Kidney tubule cell (primary cell): Measurements from ENCODE around the gene NXPH4.

ENCODE experiments used
- DNase-seq: peaks from one replicate; pipeline ENCODE4 v3.0.0-alpha.2; 2018; ENCODE audit warnings: low spot score

Gene NXPH4

DNA sequence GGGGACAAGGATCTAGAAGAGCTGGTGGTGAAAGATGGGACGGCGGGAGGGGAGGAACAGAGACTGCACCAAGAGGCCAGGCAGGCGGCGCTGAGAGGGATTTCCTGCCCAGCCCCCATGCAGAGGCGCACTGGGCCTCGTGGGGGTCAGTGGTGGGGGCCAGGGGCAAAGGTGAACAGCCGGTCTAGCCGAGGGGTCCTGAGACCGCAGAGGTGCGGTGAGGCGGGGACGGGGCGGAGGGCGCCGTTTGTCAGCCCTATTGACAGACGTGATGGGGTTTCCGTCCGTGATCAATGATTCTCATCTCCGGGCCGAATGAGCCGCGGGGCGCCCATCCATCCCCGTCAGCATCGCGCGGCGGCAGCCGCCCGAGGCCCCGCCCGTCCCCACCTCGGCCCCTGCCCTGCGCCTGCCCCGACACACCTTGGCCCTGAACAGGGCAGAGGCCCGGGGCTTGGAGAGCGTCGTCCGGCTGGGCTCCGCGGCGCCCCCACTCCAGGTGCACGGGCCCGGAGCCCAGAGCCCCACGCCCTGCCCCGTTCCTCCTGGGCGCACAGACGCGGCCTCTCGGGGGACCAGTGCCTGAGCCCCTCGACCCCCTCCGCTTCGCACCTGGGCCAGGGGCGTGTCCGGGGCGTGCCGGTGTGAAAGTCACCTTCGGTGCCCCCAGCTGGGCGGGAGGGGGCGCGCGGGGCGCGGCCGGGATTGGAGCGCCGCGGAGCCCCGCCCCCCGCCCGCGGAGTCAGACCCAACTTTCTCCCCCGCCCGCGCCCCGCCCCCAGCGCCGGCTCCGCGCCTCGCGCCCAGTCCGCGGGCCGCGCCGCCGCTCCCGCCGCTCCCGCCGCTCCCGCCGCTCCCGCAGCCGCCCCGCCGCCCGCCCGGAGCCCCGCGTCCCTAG, at the start of gene NXPH4:
Gene NXPH4, plus strand, starts transcription at position 781 of the 898 bp plus-strand sequence. CDS start 176 bp downstream, outside the sequence.
- DNase-seq: no peak

DNA sequence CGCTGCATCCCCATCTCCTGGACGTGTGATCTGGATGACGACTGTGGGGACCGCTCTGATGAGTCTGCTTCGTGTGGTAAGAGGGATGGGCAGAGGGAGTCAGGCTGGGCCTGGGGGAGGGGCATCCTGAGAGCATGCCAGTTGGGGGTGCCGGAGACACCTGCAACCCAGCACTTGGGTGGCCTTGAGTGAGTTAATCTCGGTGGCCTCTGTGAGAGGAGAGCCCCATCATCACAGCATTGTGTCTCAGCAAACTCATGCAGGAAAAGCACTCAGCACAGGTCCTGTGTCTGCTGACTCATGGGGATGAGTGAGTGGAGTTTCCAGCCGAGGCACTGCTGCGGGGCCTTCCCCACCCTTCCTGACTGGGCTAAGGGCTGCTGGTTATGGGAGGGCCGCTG, 49.6 kb upstream of the NXPH4 start:
- DNase-seq: peak; percentile 84

DNA sequence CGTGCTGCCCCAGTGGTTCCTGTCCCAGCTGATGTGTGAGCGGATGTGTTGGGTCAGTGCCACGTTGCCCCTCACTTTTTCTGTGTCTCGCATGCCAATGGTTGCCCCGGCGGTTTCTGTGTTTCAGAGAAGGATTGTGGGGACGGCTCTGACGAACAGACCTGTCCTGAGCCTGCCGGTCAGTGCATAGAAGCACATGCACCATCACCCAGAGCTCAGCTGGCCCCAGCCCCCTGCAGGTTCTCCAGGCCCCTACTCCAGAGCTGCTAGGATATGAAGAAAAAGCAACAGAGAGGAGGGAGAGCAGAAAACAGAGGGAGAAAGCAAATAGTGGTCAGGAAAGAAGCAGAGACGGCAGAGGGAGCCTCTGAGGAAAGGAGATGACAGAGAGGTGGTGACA, 48.5 kb upstream of the NXPH4 start:
- DNase-seq: no peak

DNA sequence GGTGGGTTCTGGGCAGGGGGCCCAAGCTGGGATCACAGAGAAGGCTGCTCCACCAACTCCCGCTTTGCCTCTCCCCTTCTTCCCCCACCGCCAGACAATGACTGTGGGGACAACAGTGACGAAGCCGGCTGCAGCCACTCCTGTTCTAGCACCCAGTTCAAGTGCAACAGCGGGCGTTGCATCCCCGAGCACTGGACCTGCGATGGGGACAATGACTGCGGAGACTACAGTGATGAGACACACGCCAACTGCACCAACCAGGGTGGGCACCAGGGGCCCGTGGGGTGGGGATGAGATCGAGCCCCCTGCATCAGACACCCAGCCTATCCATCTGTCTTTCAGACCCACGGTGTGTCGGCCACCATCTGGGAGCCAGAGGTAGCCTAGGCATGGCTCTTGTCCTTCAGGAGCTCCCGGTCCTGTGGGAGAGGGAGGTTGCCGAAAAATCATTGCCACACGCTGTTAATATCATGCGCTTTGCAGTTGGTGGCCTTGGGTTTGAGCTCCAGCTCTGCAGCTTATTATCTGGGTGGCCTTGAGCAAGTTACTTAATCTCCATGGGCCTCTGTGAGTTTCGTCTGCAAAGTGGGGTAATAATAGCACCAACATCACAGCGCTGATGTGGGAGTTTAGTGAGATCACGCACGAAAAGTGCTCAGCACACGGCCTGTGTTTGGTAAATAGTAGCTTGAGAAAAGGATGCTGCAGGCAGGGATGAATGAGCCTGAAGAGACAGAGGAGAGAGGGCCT, 47.4 kb upstream of the NXPH4 start:
- no peak for DNase-seq

DNA sequence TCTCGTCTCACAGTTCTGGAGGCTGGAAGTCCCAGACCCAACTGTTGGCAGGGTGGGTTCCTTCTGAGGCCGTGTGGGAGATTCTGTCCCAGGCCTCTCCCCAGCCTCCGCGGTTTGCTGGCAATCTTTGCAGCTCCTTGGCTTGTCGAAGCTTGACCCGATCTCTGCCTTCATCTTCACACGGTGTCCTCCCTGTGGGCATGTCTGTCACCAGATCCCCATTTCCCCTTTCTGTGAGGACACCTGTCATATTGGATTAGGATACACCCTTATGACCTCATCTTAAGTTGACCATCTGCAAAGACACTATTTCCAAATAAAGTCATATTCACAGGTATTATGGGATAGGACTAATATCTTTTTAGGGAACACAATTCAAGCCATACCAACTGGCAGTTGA, 46.6 kb upstream of the NXPH4 start:
- DNase-seq: no peak

DNA sequence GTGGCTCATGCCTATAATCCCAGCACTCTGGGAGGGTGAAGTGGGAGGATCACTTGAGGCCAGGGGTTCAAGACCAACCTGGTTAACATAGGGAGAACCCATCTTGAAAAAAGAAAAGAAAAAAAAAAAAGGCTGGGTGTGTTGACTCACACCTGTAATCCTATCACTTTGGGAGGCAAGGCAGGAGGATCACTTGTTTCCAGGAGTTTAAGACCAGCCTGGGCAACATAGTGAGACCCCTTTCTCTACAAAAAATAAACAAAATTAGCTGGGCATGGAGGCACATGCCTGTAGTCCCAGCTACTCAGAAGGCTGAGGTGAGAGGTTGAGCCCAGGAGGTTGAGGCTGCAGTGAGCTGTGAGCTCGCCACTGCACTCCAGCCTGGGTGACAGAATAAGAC, 46.2 kb upstream of the NXPH4 start:
- no peak for DNase-seq

DNA sequence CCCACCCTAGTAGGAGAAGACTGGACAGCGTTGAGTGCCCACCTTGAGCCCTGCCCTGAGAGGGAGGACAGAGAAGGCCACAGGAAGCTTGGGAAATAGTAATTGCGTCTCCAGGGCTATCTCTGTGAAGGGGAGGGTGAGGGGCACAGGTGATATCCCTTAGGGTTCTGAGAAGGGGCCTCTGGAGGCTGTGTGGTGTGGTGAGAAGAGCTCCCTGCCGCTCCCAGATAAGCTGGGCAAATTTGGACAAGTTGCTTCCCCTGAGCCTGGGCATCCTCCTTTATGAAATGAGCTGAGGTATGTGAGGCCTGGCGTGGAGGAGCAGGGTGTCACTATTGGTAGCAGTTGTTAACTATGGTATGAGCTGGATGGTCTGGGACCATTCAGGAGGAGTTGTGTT, 45.7 kb upstream of the NXPH4 start:
- DNase-seq: no peak

DNA sequence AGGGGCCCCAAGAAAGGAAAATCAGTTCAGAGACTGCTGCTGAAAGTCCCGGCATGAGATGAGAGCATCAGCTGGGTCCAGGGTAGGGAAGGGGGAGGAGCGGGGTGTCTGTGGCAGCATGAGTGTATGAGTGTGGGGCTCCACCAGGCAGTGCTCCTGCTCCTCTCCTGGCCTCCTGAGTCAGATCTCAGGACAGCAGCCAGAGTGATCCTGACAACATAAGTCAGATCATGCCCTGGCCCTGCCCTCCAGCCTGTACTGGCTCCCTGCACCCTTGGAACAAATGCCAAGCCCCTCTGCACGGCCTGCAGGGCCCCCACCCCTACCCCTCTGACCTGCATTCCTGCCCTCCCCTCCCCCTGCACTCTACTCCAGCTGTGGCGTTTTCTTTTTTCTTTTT, 44.9 kb upstream of the NXPH4 start:
- DNase-seq: no peak

DNA sequence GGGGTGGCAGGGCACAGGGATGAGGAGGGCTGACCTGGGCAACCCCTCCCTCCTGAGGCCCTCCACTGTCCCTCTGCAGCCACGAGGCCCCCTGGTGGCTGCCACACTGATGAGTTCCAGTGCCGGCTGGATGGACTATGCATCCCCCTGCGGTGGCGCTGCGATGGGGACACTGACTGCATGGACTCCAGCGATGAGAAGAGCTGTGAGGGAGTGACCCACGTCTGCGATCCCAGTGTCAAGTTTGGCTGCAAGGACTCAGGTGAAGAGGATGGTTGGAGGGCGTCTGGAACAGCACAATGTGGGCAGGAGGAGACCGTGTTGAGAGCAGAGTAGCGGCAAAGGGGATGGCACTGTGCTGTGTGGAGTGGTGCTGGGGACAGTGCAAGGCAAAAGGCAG, 43.5 kb upstream of the NXPH4 start:
- DNase-seq: peak; percentile 9

DNA sequence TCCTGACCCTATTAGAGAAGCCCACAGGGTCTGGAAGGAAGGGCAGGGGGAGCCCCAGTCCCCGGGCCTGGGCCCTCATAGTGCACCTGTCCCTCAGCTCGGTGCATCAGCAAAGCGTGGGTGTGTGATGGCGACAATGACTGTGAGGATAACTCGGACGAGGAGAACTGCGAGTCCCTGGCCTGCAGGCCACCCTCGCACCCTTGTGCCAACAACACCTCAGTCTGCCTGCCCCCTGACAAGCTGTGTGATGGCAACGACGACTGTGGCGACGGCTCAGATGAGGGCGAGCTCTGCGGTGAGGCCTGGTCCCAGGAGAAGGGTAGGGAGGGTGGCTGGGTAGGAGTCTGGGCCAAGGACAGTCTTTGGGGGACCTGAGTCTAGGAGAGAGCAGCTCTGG, 42.9 kb upstream of the NXPH4 start:
- no peak for DNase-seq

DNA sequence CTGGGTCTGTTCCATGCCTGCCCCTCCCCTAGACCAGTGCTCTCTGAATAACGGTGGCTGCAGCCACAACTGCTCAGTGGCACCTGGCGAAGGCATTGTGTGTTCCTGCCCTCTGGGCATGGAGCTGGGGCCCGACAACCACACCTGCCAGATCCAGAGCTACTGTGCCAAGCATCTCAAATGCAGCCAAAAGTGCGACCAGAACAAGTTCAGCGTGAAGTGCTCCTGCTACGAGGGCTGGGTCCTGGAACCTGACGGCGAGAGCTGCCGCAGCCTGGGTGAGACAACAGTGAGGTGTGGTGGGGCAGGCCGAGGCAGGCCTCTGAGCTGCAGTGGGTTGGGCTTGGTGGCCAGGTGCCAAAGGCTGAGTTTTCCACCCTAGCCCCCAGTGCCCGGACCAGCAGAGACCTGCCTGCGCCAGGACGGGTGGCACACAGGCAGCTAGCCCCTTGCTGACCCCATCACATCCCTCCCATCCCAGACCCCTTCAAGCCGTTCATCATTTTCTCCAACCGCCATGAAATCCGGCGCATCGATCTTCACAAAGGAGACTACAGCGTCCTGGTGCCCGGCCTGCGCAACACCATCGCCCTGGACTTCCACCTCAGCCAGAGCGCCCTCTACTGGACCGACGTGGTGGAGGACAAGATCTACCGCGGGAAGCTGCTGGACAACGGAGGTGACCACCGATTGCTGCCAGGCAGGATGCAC, 41.0 kb upstream of the NXPH4 start:
- peak; percentile 24 for DNase-seq

DNA sequence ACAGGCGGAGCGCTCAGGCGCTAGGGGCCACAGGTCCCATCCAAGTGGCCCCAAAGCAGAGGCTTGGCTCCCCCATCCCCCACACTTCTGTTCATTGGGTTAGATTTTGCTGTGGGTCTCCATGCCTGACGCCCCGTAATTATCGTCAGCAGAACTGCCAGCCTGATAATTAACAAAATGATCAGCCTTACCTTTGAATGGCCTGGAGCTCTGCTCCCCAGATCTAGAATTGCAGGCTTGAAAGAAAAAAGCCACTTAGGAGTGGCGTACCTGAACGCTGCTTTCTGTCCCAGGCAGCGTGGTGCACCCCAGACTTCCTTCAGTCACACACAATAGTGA, 40.5 kb upstream of the NXPH4 start:
- DNase-seq: no peak

DNA sequence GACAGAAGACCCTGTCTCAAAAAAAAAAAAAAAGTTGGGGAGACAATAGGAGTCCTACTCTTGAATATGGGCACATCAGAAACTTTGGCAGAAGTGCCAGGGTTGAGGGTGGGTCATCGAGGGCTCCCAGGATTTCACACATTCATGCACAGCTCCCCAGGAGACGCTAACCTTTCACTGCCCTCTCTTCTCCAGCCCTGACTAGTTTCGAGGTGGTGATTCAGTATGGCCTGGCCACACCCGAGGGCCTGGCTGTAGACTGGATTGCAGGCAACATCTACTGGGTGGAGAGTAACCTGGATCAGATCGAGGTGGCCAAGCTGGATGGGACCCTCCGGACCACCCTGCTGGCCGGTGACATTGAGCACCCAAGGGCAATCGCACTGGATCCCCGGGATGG, 39.7 kb upstream of the NXPH4 start:
- peak; percentile 19 for DNase-seq

DNA sequence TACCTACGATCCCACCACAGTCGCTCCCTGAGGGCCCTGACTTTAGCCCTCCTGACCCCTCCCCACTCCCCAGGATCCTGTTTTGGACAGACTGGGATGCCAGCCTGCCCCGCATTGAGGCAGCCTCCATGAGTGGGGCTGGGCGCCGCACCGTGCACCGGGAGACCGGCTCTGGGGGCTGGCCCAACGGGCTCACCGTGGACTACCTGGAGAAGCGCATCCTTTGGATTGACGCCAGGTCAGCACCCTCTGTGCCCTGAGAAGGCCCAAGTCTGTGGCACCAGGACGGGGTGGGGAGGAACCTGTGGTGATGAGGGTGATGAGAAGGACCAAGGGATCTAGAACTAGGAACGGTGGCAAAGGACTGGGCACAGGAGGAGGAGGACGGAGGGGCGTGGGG, 39.2 kb upstream of the NXPH4 start:
- no peak for DNase-seq

DNA sequence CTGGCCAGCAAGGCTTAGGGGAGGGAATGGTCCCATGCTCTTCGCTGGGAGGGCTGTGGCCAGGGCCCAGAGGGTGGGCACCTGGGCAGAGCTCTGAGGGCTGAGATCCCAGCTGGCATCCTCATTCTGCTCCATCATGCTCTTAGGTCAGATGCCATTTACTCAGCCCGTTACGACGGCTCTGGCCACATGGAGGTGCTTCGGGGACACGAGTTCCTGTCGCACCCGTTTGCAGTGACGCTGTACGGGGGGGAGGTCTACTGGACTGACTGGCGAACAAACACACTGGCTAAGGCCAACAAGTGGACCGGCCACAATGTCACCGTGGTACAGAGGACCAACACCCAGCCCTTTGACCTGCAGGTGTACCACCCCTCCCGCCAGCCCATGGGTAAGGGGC, 38.4 kb upstream of the NXPH4 start:
- no peak for DNase-seq

DNA sequence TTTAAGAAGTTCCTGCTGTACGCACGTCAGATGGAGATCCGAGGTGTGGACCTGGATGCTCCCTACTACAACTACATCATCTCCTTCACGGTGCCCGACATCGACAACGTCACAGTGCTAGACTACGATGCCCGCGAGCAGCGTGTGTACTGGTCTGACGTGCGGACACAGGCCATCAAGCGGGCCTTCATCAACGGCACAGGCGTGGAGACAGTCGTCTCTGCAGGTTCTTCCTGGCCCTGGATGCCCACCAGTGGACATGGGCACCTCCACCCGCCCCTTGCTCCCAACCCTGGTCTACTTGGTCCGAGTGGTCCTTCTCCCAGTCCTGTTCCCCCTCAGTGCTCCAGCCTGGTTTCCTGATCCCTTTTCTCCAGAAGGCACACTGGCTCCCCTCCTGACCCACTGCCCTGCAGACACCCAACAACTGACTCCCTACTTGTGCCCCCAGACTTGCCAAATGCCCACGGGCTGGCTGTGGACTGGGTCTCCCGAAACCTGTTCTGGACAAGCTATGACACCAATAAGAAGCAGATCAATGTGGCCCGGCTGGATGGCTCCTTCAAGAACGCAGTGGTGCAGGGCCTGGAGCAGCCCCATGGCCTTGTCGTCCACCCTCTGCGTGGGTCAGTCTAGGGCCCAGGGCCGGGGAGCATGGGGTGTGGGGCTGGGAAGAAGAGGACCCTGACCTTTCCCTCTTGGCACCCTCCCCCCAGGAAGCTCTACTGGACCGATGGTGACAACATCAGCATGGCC, 37.1 kb upstream of the NXPH4 start:
- DNase-seq: no peak

DNA sequence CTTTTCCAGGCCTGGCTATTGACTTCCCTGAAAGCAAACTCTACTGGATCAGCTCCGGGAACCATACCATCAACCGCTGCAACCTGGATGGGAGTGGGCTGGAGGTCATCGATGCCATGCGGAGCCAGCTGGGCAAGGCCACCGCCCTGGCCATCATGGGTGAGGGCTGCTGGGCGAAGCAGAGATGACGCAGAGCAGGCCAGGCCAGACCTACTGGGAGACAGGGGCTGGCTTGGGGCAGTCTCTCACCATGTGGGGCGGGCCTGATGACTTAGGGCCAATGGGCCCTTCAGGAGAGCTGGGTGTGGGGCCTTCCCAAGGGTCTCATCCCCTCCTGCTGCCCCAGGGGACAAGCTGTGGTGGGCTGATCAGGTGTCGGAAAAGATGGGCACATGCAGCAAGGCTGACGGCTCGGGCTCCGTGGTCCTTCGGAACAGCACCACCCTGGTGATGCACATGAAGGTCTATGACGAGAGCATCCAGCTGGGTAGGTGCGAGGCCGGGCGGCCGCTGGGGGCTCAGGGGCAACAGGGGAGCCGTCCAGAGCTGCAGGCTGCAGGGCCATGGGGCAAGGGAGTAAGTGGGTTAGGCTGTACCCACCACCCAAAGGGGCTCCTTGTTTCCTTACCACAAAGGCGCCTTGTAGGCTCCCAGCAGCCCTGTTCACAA, 36.1 kb upstream of the NXPH4 start:
- no peak for DNase-seq

DNA sequence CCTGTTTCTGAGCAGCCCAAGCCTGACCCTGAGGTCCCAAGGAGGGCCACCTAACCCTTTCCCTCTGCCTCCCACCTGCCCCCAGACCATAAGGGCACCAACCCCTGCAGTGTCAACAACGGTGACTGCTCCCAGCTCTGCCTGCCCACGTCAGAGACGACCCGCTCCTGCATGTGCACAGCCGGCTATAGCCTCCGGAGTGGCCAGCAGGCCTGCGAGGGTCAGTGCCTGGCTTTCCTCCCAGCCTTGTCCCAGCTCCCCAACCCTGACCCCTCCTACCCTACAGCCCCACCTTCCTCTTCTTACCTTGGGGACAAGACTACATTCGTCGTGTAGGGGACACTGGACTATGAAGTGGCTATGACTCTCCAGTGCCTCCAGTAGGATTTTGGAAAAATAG, 35.5 kb upstream of the NXPH4 start:
- DNase-seq: no peak

DNA sequence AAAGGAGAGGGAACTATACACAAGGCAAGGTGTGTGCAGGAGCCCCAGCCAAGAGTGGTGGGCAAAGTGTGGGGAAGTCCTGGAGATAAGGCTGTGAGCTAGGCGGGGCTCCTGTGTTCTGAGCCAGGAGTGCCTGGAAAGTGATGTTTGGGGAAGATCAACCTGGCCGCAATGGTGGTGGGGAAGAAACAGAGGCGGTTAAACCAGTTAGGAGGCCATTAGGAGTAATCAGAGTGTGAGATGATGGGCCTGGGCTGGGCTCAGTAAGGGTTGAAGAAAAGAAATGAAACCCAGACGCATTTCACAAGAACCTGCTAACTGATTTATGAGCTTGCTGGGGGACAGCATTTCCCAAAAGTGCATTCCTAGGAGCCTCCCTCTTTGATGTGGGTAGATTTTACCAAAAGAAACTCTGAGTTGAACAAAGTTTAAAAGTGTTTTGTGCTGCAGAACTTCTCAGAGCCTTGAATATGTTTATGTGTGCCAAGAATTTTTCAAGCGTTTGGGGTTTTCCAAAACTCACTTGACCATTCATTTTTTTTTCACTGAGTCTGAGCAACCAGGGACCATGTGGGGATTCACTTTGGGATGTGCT, 34.9 kb upstream of the NXPH4 start:
- no peak for DNase-seq

DNA sequence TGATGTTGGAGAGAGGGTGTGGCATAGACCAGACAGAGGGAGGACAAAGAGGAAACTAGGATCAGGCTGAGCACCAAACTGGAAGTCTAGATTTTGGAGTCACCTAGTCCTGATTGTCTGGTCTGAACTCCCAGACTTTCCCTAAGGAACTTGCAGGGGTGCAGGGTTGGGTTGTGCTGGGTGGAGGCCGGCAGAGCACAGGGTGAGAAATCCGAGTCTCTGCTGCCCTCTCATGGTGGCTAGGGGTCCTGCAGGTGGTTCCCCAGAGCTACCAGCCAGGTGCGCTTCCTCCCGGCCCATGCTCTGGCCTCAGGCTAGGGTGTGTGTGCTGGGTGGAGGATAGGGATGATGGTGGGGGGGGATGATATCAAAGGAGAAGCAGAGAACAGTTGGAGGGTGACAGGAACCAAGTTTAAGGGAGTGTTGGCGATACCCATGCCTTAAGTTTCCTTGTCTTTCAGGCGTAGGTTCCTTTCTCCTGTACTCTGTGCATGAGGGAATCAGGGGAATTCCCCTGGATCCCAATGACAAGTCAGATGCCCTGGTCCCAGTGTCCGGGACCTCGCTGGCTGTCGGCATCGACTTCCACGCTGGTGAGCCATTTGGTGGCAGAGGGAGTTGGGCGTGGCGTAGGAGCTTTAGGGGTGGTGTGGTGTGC, 33.5 kb upstream of the NXPH4 start:
- DNase-seq: peak; percentile 76
